ENCODE data around the gene MFN2. TPM values are rescaled to one million over a fixed set of nuclear protein-coding genes. Genes with fewer than 3 reads are reported as not detected.

The MFN2 gene
- total and polyA plus RNA-seq, 2 experiments from 2014 or later: 15.1 to 40.4 TPM

DNA sequence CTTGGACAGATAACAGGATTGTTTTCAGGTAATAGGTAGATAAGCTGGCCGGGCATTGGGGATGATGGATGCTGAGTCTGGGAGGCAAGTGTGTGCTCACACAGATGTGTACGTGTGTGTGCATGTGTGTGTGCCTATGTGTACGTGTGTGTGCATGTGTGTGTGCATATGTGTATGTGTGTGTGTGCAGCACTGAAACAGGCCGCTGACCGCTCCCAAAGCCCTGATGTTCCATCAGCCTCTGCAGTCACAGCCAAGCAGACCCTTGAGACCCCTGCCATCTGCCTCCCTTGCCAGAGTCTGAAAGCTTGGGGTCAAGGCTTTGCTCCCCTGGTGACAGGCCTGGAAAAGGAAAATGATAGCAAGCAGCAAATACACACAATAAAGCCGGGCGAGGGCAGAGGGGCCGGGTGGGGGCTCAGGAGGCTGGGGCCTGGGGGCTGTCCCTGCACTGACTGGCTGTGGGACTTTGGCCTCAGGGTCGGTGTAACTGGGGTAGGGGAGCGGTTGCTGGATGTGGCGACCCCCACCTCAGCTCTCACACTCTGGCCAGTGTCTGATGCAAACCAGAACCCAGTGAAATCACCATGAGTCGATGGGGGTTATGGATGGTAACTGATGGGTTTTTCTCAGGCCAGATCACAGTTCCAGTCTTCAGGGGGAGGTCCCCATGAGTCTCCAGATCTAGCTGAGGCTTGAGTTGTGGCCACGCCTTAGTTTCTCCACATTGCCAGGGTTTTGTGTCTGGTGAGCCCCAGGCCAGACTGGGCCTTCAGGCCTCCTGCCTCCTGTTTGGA is 73.7 kb downstream of the MFN2 start (continued):
- no peak for TF ChIP-seq ZNF331 (CRISPR knock-in tag; IDR thresholded peaks at IDR 0.05; ENCODE audit: low read depth)
- TF ChIP-seq EZH2phosphoT487 (IDR thresholded peaks at IDR 0.05; ENCODE audit: unreplicated experiment): no peak
- TF ChIP-seq, protein P1, sequence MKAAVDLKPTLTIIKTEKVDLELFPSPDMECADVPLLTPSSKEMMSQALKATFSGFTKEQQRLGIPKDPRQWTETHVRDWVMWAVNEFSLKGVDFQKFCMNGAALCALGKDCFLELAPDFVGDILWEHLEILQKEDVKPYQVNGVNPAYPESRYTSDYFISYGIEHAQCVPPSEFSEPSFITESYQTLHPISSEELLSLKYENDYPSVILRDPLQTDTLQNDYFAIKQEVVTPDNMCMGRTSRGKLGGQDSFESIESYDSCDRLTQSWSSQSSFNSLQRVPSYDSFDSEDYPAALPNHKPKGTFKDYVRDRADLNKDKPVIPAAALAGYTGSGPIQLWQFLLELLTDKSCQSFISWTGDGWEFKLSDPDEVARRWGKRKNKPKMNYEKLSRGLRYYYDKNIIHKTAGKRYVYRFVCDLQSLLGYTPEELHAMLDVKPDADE (IDR thresholded peaks at IDR 0.05): no peak
- TF ChIP-seq EZH2 (IDR thresholded peaks at IDR 0.05; ENCODE audit: low read depth, unreplicated experiment): no peak
- TF ChIP-seq, protein P2, sequence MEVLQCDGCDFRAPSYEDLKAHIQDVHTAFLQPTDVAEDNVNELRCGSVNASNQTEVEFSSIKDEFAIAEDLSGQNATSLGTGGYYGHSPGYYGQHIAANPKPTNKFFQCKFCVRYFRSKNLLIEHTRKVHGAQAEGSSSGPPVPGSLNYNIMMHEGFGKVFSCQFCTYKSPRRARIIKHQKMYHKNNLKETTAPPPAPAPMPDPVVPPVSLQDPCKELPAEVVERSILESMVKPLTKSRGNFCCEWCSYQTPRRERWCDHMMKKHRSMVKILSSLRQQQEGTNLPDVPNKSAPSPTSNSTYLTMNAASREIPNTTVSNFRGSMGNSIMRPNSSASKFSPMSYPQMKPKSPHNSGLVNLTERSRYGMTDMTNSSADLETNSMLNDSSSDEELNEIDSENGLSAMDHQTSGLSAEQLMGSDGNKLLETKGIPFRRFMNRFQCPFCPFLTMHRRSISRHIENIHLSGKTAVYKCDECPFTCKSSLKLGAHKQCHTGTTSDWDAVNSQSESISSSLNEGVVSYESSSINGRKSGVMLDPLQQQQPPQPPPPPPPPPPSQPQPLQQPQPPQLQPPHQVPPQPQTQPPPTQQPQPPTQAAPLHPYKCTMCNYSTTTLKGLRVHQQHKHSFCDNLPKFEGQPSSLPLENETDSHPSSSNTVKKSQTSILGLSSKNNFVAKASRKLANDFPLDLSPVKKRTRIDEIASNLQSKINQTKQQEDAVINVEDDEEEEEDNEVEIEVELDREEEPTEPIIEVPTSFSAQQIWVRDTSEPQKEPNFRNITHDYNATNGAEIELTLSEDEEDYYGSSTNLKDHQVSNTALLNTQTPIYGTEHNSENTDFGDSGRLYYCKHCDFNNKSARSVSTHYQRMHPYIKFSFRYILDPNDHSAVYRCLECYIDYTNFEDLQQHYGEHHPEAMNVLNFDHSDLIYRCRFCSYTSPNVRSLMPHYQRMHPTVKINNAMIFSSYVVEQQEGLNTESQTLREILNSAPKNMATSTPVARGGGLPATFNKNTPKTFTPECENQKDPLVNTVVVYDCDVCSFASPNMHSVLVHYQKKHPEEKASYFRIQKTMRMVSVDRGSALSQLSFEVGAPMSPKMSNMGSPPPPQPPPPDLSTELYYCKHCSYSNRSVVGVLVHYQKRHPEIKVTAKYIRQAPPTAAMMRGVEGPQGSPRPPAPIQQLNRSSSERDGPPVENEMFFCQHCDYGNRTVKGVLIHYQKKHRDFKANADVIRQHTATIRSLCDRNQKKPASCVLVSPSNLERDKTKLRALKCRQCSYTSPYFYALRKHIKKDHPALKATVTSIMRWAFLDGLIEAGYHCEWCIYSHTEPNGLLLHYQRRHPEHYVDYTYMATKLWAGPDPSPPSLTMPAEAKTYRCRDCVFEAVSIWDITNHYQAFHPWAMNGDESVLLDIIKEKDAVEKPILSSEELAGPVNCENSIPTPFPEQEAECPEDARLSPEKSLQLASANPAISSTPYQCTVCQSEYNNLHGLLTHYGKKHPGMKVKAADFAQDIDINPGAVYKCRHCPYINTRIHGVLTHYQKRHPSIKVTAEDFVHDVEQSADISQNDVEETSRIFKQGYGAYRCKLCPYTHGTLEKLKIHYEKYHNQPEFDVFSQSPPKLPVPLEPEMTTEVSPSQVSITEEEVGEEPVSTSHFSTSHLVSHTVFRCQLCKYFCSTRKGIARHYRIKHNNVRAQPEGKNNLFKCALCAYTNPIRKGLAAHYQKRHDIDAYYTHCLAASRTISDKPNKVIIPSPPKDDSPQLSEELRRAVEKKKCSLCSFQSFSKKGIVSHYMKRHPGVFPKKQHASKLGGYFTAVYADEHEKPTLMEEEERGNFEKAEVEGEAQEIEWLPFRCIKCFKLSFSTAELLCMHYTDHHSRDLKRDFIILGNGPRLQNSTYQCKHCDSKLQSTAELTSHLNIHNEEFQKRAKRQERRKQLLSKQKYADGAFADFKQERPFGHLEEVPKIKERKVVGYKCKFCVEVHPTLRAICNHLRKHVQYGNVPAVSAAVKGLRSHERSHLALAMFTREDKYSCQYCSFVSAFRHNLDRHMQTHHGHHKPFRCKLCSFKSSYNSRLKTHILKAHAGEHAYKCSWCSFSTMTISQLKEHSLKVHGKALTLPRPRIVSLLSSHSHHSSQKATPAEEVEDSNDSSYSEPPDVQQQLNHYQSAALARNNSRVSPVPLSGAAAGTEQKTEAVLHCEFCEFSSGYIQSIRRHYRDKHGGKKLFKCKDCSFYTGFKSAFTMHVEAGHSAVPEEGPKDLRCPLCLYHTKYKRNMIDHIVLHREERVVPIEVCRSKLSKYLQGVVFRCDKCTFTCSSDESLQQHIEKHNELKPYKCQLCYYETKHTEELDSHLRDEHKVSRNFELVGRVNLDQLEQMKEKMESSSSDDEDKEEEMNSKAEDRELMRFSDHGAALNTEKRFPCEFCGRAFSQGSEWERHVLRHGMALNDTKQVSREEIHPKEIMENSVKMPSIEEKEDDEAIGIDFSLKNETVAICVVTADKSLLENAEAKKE (CRISPR knock-in tag; IDR thresholded peaks at IDR 0.05): no peak

DNA sequence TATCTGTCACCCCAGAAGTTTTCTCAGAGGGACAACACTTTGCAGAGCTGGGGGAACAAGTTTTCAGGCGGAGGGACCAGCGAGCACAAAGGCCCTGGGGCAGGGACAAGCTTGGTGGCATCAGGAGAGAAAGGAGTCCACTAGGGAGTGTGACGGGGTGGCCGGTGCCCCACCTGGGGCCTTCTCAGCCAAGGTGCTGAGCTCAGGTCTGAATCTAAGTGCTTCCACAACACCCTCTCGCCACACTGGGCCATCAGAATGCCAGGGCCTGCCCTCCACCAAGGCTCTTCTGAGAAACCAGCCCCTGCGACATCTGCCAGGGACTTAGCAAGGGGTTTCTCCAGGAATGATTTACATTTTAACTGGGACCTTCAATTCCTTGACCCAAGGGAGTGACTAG is 75.0 kb downstream of the MFN2 start:
- Mint-ChIP-seq H3K9me3 (peaks cover 5% of the 10 kb centered on the region), H3K27me3 (ENCODE audit: insufficient read depth, low read depth, poor library complexity) (peaks cover 9% of the 10 kb centered on the region), H3K36me3 (ENCODE audit: low read depth) (peaks cover 4% of the 10 kb centered on the region; the same call in 1 of the 3 replicates), H3K4me1 (peaks cover 17% of the 10 kb centered on the region), H3K27ac (no peak overlapping the region), H3K4me3 (no peak overlapping the region)
- Histone ChIP-seq H3K27me3 (ENCODE audit: insufficient read depth) (no peaks in the 10 kb centered on the region), H2AFZ (no peak overlapping the region), H3K4me2 (no peak overlapping the region), H4K20me1 (replicated peaks; ENCODE audit: insufficient read depth) (no peaks in the 10 kb centered on the region), H3K9me2 (ENCODE audit: insufficient read depth) (no peaks in the 10 kb centered on the region), H3K4me1 (ENCODE audit: insufficient read depth) (peaks cover 5% of the 10 kb centered on the region; the same call in 1 of the 2 replicates), H3K4me3 (no peak overlapping the region), H3K36me3 (ENCODE audit: insufficient read depth) (no peaks in the 10 kb centered on the region), H3K79me2 (replicated peaks; ENCODE audit: insufficient read depth) (no peaks in the 10 kb centered on the region), H3F3A (replicated peaks; ENCODE audit: low read depth) (no peaks in the 10 kb centered on the region), H3K27ac (ENCODE audit: low read depth) (no peak overlapping the region)
- ATAC-seq (no peak), DNase-seq (ENCODE audit: low spot score) (no peak)
- TF ChIP-seq, protein P3, sequence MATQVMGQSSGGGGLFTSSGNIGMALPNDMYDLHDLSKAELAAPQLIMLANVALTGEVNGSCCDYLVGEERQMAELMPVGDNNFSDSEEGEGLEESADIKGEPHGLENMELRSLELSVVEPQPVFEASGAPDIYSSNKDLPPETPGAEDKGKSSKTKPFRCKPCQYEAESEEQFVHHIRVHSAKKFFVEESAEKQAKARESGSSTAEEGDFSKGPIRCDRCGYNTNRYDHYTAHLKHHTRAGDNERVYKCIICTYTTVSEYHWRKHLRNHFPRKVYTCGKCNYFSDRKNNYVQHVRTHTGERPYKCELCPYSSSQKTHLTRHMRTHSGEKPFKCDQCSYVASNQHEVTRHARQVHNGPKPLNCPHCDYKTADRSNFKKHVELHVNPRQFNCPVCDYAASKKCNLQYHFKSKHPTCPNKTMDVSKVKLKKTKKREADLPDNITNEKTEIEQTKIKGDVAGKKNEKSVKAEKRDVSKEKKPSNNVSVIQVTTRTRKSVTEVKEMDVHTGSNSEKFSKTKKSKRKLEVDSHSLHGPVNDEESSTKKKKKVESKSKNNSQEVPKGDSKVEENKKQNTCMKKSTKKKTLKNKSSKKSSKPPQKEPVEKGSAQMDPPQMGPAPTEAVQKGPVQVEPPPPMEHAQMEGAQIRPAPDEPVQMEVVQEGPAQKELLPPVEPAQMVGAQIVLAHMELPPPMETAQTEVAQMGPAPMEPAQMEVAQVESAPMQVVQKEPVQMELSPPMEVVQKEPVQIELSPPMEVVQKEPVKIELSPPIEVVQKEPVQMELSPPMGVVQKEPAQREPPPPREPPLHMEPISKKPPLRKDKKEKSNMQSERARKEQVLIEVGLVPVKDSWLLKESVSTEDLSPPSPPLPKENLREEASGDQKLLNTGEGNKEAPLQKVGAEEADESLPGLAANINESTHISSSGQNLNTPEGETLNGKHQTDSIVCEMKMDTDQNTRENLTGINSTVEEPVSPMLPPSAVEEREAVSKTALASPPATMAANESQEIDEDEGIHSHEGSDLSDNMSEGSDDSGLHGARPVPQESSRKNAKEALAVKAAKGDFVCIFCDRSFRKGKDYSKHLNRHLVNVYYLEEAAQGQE (IDR thresholded peaks at IDR 0.05; ENCODE audit: unreplicated experiment): no peak
